HEK293T (cell line): Measurements from ENCODE around the gene PDZK1.

Experiments used
- CTCF ChIA-PET: fragments of 350-600 bp; formaldehyde crosslinking; extraction: SDS; loops from one replicate; lab custom pipeline; 2021; ENCODE audit warnings: antibody characterized with exemption, inconsistent platforms; lab: Yijun Ruan, JAX
- POLR2A ChIA-PET: fragments of 350-600 bp; formaldehyde crosslinking; extraction: SDS; loops from one replicate; lab custom pipeline; 2020; ENCODE audit warnings: antibody characterized with exemption, inconsistent platforms; lab: Yijun Ruan, JAX
- DNase-seq: peaks from one replicate; pipeline ENCODE4 v3.0.0; 2012; ENCODE audit warnings: mixed read lengths; ENCODE audit errors: extremely low spot score
- ARNT ChIP-seq: fragments of 450-650 bp; IDR thresholded peaks from 2 replicates; pipeline ENCODE4 v1.6.1; 2017; ENCODE audit warnings: mild to moderate bottlenecking
- BHLHE40 ChIP-seq: fragments of 450-650 bp; IDR thresholded peaks from 2 replicates; pipeline ENCODE4 v1.6.1; 2016; ENCODE audit warnings: mild to moderate bottlenecking, moderate library complexity, borderline replicate concordance
- CTBP1 ChIP-seq: fragments of 450-650 bp; IDR thresholded peaks from 2 replicates; pipeline ENCODE4 v1.6.1; 2016; ENCODE audit warnings: borderline replicate concordance
- ELF4 ChIP-seq: fragments of 450-650 bp; IDR thresholded peaks from 2 replicates; pipeline ENCODE4 v1.6.1; 2017; ENCODE audit warnings: antibody characterized with exemption
- FOXA1 ChIP-seq: fragments of 450-650 bp; IDR thresholded peaks from 2 replicates; pipeline ENCODE4 v1.6.1; 2016; ENCODE audit warnings: mild to moderate bottlenecking
- FOXK2 ChIP-seq: fragments of 450-650 bp; IDR thresholded peaks from 2 replicates; pipeline ENCODE4 v1.6.1; 2016; ENCODE audit warnings: mild to moderate bottlenecking
- FOXM1 ChIP-seq: fragments of 450-650 bp; IDR thresholded peaks from 2 replicates; pipeline ENCODE4 v1.6.1; 2017; ENCODE audit warnings: mild to moderate bottlenecking, borderline replicate concordance
- HDGF ChIP-seq: fragments of 450-650 bp; IDR thresholded peaks from 2 replicates; pipeline ENCODE4 v1.6.1; 2017; ENCODE audit warnings: antibody characterized with exemption, borderline replicate concordance
- L3MBTL2 ChIP-seq: fragments of 450-650 bp; conservative IDR thresholded peaks from 2 replicates; pipeline ENCODE4 v1.6.1; 2016; ENCODE audit warnings: mild to moderate bottlenecking
- LEF1 ChIP-seq: fragments of 450-650 bp; IDR thresholded peaks from 2 replicates; pipeline ENCODE4 v1.6.1; 2017; ENCODE audit warnings: mild to moderate bottlenecking, borderline replicate concordance
- NFRKB ChIP-seq: fragments of 450-650 bp; IDR thresholded peaks from 2 replicates; pipeline ENCODE4 v1.6.1; 2016; ENCODE audit warnings: mild to moderate bottlenecking, moderate library complexity
- SP1 ChIP-seq: fragments of 450-650 bp; IDR thresholded peaks from 2 replicates; pipeline ENCODE4 v1.6.1; 2017
- SUZ12 ChIP-seq: fragments of 450-650 bp; IDR thresholded peaks from 2 replicates; pipeline ENCODE4 v1.6.1; 2016; ENCODE audit warnings: mild to moderate bottlenecking
- TARDBP ChIP-seq: fragments of 450-650 bp; IDR thresholded peaks from 2 replicates; pipeline ENCODE4 v1.6.1; 2016
- ZNF384 ChIP-seq: fragments of 450-650 bp; IDR thresholded peaks from 2 replicates; pipeline ENCODE4 v1.6.1; 2016
- TF ChIP-seq, protein P1 (sequence below): fragments of 450-650 bp; IDR thresholded peaks from 2 replicates; pipeline ENCODE4 v1.6.1; 2016

PDZK1 gene

DNA sequence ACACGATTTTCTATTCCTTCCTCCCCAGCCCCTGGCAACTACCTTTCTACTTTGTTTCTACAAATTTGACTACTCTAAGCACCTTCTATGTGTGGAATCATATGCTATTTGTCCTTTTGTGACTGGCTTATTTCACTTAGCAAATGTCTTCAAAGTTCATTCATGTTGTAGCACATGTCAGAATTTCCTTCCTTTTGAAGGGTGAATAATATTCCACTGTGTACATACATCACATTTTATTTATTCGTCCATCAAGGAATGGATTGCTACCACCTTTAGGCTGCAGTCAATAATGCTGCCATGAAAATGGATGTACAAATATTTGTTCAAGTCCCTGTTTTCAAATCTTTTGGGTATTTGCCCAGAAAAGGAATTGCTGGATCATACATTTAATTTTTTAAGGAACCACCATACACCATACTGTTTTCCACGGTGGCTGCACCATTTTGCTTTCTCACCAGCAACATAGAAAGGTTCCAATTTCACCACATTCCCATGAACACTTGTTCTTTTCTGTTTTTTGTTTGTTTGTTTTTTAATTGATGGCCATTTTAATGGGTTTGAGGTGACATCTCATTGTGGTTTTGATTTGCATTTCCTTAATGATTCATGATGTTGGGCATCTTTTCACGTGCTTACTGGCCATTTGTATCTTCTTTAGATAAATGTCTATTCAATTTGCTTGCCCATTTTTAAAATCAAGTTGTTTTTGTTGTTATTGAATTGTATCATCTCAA lies 3.3 kb upstream of the PDZK1 start:
- POLR2A ChIA-PET, result no interaction called here
- TF ChIP-seq CTBP1 (no peak), FOXK2 (no peak), L3MBTL2 (no peak)
- TF ChIP-seq, protein P1, sequence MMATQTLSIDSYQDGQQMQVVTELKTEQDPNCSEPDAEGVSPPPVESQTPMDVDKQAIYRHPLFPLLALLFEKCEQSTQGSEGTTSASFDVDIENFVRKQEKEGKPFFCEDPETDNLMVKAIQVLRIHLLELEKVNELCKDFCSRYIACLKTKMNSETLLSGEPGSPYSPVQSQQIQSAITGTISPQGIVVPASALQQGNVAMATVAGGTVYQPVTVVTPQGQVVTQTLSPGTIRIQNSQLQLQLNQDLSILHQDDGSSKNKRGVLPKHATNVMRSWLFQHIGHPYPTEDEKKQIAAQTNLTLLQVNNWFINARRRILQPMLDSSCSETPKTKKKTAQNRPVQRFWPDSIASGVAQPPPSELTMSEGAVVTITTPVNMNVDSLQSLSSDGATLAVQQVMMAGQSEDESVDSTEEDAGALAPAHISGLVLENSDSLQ, result 0 out of 2 replicates have a peak, but pooled peaks have one; percentile 32
- DNase-seq, result no peak
- CTCF ChIA-PET, result interaction anchor here (1.3 kb wide), 1 partner anchor 11 kb away, joined by 8 read pairs; no protein-coding TSS in a partner anchor

DNA sequence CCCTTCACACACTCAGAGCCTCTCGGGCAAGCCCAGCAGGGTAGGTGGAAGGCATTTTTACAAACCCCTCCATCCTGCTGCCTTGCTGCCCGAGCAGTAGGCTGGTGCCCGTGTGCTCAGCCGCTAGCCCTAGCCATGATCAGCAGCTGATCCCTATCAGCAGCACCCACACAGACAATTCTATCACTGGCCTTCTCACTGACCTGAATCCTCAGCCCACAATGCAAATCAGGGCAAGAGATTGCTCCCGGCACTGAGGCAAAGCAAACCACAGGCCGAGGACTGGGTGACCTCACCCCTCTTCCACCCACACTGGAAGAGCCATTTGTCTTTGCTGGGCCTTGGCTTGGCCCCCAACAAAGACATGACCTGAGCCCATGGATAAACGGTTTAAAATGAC lies 895 bp upstream of the PDZK1 start:
- TF ChIP-seq NFRKB, result no peak
- no peak for TF ChIP-seq L3MBTL2
- no peak for TF ChIP-seq TARDBP
- no peak for TF ChIP-seq ARNT
- no peak for TF ChIP-seq SUZ12
- TF ChIP-seq FOXA1, result no peak
- ChIA-PET POLR2A (no interaction called here), CTCF (interaction anchor here (0.6 kb wide), 1 partner anchor 49 kb away, joined by 5 read pairs; no protein-coding TSS in a partner anchor)

DNA sequence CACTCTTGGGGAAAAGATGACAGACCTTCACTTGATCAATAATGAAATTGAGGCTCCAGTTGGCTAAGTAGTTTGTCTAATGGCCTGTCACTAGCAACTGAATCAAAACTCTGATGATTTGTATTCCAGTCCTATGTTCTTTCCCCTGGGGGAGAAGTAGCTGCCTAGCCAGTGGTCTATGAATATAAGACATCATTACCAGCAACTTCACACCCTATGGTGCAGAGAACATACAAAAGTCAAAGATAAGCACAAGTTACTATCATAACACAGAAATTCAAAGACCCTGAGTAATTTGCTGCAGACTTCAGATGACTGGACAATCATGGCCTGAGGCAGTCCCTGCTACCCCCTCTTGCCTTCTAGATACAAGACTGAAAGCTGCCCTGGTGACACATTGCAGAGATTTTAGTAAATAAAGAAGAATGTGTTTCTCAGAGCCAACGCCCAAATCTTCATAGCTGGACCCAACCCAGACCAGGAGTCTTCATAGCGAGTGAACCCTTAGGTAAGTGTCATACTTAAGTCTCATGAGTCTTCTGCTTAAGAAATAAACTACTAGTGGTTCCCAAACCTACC lies 993 bp downstream of the PDZK1 start:
- DNase-seq, result no peak
- no peak for TF ChIP-seq SP1
- TF ChIP-seq, protein P1, result no peak
- TF ChIP-seq NFRKB, result no peak
- no peak for TF ChIP-seq HDGF
- no peak for TF ChIP-seq ELF4
- TF ChIP-seq ARNT, result no peak
- TF ChIP-seq FOXM1, result no peak
- no peak for TF ChIP-seq L3MBTL2
- no peak for TF ChIP-seq LEF1
- TF ChIP-seq TARDBP, result no peak
- no peak for TF ChIP-seq ZNF384
- TF ChIP-seq FOXK2, result no peak
- TF ChIP-seq SUZ12, result no peak
- no peak for TF ChIP-seq CTBP1
- TF ChIP-seq BHLHE40, result no peak
- TF ChIP-seq FOXA1, result no peak
- ChIA-PET POLR2A (no interaction called here), CTCF (no interaction called here)

More for the DNA sequence above, 895 bp upstream of the PDZK1 start:
- DNase-seq, result no peak

DNA sequence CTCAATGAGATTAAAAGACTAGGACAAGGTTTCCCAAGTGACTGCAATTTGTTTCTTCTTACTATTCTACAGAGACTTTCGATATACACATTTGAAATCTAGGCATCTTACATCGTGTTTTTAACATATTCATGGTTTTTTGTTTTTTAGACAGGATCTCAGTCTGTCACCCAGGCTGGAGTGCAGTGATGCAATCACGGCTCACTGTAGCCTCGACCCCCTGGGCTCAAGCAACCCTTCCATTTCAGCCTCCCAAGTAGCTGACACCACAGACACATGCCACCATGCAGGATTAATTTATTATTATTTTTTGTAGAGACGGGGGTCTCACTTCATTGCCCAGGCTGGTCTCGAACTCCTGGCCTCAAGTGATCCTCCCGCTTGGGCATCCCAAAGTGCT lies 1.5 kb downstream of the PDZK1 start:
- CTCF ChIA-PET, result no interaction called here
- POLR2A ChIA-PET, result no interaction called here
- TF ChIP-seq HDGF, result no peak
- no peak for TF ChIP-seq SUZ12
- no peak for TF ChIP-seq FOXK2
- no peak for TF ChIP-seq ELF4
- no peak for TF ChIP-seq ZNF384
- no peak for TF ChIP-seq FOXA1
- TF ChIP-seq CTBP1, result no peak
- no peak for TF ChIP-seq FOXM1
- no peak for DNase-seq

DNA sequence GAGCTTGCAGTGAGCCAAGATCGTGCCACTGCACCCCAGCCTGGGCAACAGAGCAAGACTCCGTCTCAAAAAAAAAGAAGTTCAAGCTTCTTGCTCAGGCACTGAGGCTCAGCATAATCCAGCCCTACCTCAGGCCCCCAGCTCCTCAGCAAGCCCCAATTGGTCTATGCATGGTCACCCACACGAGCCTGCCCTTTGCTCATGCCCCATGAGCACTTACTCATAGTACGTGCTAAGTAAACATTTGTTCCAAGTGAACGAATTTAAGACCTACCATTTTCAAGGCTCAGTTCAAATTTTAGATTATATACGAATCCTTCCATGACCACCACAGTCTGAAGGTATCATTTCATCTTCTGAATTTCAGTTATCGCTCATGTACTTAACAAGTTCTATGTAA lies 4.3 kb downstream of the PDZK1 start:
- CTCF ChIA-PET, result no interaction called here
- TF ChIP-seq ARNT, result no peak
- TF ChIP-seq SUZ12, result no peak
- no peak for TF ChIP-seq ZNF384
- TF ChIP-seq SP1, result no peak
- TF ChIP-seq CTBP1, result no peak
- no peak for TF ChIP-seq TARDBP
- no peak for TF ChIP-seq ELF4
- no peak for TF ChIP-seq BHLHE40
- no peak for TF ChIP-seq LEF1
- TF ChIP-seq FOXM1, result no peak
- TF ChIP-seq FOXK2, result no peak
- no peak for TF ChIP-seq L3MBTL2
- no peak for TF ChIP-seq FOXA1
- no peak for TF ChIP-seq HDGF
- TF ChIP-seq NFRKB, result no peak
- TF ChIP-seq, protein P1, result no peak
- no peak for DNase-seq
- POLR2A ChIA-PET, result no interaction called here

DNA sequence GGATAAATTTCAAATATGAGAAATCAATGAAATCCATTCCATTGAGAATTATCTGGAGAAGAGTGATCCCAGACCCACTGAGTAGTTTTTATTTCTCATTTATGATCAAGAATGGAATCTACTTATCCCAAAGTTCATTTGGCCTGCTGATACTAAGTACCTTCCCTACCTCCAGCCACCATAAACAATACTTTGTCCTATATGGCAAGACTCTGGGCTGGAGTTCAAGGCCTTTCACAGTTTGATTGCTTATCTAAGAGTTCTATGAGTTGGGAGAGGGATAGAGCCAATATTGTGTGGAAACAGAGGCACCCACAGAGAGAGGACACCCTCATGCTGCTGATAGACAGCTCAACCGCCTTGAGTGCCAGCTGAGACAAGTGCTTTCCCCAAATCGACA lies 5.1 kb downstream of the PDZK1 start:
- TF ChIP-seq, protein P1, result no peak
- no peak for TF ChIP-seq FOXK2
- TF ChIP-seq SP1, result no peak
- no peak for TF ChIP-seq ZNF384
- TF ChIP-seq ELF4, result no peak
- no peak for TF ChIP-seq L3MBTL2
- no peak for TF ChIP-seq CTBP1
- TF ChIP-seq SUZ12, result no peak
- no peak for TF ChIP-seq FOXM1
- no peak for TF ChIP-seq FOXA1
- no peak for TF ChIP-seq LEF1
- no peak for TF ChIP-seq BHLHE40
- no peak for TF ChIP-seq TARDBP
- TF ChIP-seq ARNT, result no peak
- TF ChIP-seq NFRKB, result no peak
- ChIA-PET POLR2A (no interaction called here), CTCF (no interaction called here)
- no peak for DNase-seq
